IPS-18a (cell line): ENCODE results near the gene ITLN1.

Experiments used
- H3K27ac ChIP-seq: one replicate; pipeline ENCODE4 v1.5.1; 2013; ENCODE audit warnings: low read length
- H3K27me3 ChIP-seq: one replicate; pipeline ENCODE4 v1.6.1; 2013; ENCODE audit warnings: mild to moderate bottlenecking, low read length; ENCODE audit not compliant: control insufficient read depth, insufficient read depth
- H3K36me3 ChIP-seq: one replicate; pipeline ENCODE4 v1.6.1; 2013; ENCODE audit warnings: low read depth, low read length; ENCODE audit not compliant: control insufficient read depth
- H3K4me1 ChIP-seq: one replicate; pipeline ENCODE4 v1.6.1; 2013; ENCODE audit warnings: low read depth, low read length; ENCODE audit not compliant: control insufficient read depth
- H3K4me3 ChIP-seq: one replicate; pipeline ENCODE4 v1.5.1; 2013; ENCODE audit warnings: low read length
- H3K9ac ChIP-seq: one replicate; pipeline ENCODE4 v1.6.1; 2013; ENCODE audit warnings: mild to moderate bottlenecking, low read length, moderate library complexity
- H3K9me3 ChIP-seq: one replicate; pipeline ENCODE4 v1.6.1; 2013; ENCODE audit warnings: low read depth, low read length; ENCODE audit not compliant: control insufficient read depth

ITLN1 gene

GRCh38 chr1:160834945-160835565 lies 49.9 kb downstream of the ITLN1 start:
- Histone ChIP-seq H3K4me3 (no peak overlapping the region), H3K27ac (no peak overlapping the region), H3K4me1 (peaks cover 7% of the 10 kb centered on the region)

GRCh38 chr1:160830321-160831153 lies 54.4 kb downstream of the ITLN1 start:
- no peak overlapping the region for H3K4me3 ChIP-seq
- H3K27ac ChIP-seq = no peak overlapping the region
- H3K4me1 ChIP-seq = no peaks in the 10 kb centered on the region
- H3K36me3 ChIP-seq = no peaks in the 10 kb centered on the region
- H3K9ac ChIP-seq = no peak overlapping the region
- no peaks in the 10 kb centered on the region for H3K27me3 ChIP-seq
- H3K9me3 ChIP-seq = no peaks in the 10 kb centered on the region

More at GRCh38 chr1:160834945-160835565, 49.9 kb downstream of the ITLN1 start:
- H3K9me3 ChIP-seq = no peaks in the 10 kb centered on the region
- H3K36me3 ChIP-seq = no peaks in the 10 kb centered on the region
- H3K27me3 ChIP-seq = no peaks in the 10 kb centered on the region
- no peak overlapping the region for H3K9ac ChIP-seq

- H3K9me3 ChIP-seq = no peaks in the 10 kb centered on the region
- no peaks in the 10 kb centered on the region for H3K27me3 ChIP-seq
- no peak overlapping the region for H3K4me3 ChIP-seq
- H3K9ac ChIP-seq = no peak overlapping the region
- H3K4me1 ChIP-seq = no peaks in the 10 kb centered on the region
- H3K27ac ChIP-seq = no peak overlapping the region
- H3K36me3 ChIP-seq = no peaks in the 10 kb centered on the region
Observed at GRCh38 chr1:160829766-160830165, 55.2 kb downstream of the ITLN1 start.

- H3K27me3 ChIP-seq = no peaks in the 10 kb centered on the region
Observed at GRCh38 chr1:160827418-160827817, 57.6 kb downstream of the ITLN1 start.

GRCh38 chr1:160826546-160826945 lies 58.4 kb downstream of the ITLN1 start:
- Histone ChIP-seq H3K4me3 (no peak overlapping the region), H3K27me3 (no peaks in the 10 kb centered on the region), H3K4me1 (no peaks in the 10 kb centered on the region), H3K9me3 (no peaks in the 10 kb centered on the region), H3K36me3 (no peaks in the 10 kb centered on the region), H3K27ac (no peak overlapping the region), H3K9ac (no peak overlapping the region)

More at GRCh38 chr1:160827418-160827817, 57.6 kb downstream of the ITLN1 start:
- H3K4me3 ChIP-seq = no peak overlapping the region
- H3K27ac ChIP-seq = no peak overlapping the region
- no peak overlapping the region for H3K9ac ChIP-seq
- H3K36me3 ChIP-seq = no peaks in the 10 kb centered on the region
- no peaks in the 10 kb centered on the region for H3K4me1 ChIP-seq
- H3K9me3 ChIP-seq = no peaks in the 10 kb centered on the region
